ENCODE data around the gene EIF3C.
"Not testable (repeated sequence)": the region's sequence is repeated elsewhere in the genome, so short reads cannot be mapped to it uniquely, and the experiment has no call there.

EIF3C gene

GRCh38 chr16:28746618-28747350 is 35.5 kb downstream of the EIF3C start:
- not testable (repeated sequence) for DNase-seq (ENCODE audit: low read depth in 2 of 2)

- DNase-seq (ENCODE audit: low read depth in 2 of 2) = peak in 1 of 2 donors; percentile 20
Measured at GRCh38 chr16:28749997-28750465, 38.8 kb downstream of the EIF3C start.

GRCh38 chr16:28750469-28751067 is 39.3 kb downstream of the EIF3C start:
- DNase-seq (ENCODE audit: low read depth in 2 of 2) = not testable (repeated sequence)

GRCh38 chr16:28751487-28751886 is 40.2 kb downstream of the EIF3C start, which contains the start of gene NPIPB9:
Gene NPIPB9, plus strand, starts transcription at chr16:28751787.
- not testable (repeated sequence) for DNase-seq (ENCODE audit: low read depth in 2 of 2)

- not testable (repeated sequence) for DNase-seq (ENCODE audit: low read depth in 2 of 2)
Measured at GRCh38 chr16:28781697-28782096, 70.4 kb downstream of the EIF3C start.

GRCh38 chr16:28782357-28782756 is 71.1 kb downstream of the EIF3C start:
- DNase-seq (ENCODE audit: low read depth in 2 of 2) = not testable (repeated sequence)

Measured in stimulated activated CD8-positive, alpha-beta memory T cell treated with anti-CD3 and anti-CD28 coated beads, Interleukin-2, amount 100 ng/mL, for 48 hours (primary cell).